ENCODE measurements around the gene OR4K2.

GRCh38 chr14:19851365-19851764 lies 23.6 kb upstream of the OR4K2 start:
- TF ChIP-seq POLR2A (IDR thresholded peaks at IDR 0.05) (no peak), CTCF (IDR thresholded peaks at IDR 0.05) (no peak)

Data from sigmoid colon (tissue), 3 donors.